ENCODE results near the gene LMTK2. TPM values are rescaled to one million over a fixed set of nuclear protein-coding genes. Genes with fewer than 3 reads are reported as not detected.

LMTK2 gene
- total RNA-seq, 2 experiments from 2014 or later, result 30.3 to 31.7 TPM

GRCh38 chr7:98205162-98205845 is 98.6 kb downstream of the LMTK2 start:
- H3K4me1 Mint-ChIP-seq (ENCODE audit: low read depth), result peaks cover 54% of the 10 kb centered on the region
- H3K9me3 Mint-ChIP-seq, result no peaks in the 10 kb centered on the region
- H3K4me1 ChIP-seq (ENCODE audit: insufficient read depth, low read length), result peaks cover 36% of the 10 kb centered on the region
- H3K4me3 Mint-ChIP-seq, result no peak overlapping the region
- H3K27ac Mint-ChIP-seq, result no peak overlapping the region
- ChIA-PET POLR2A (interaction anchor here (4.6 kb wide), 1 partner anchor 46 kb away, joined by 62 read pairs; the partner anchor contains the start of gene TECPR1), CTCF (no interaction called here)
- ATAC-seq (ENCODE audit: poor library complexity) (no peak), DNase-seq (no peak)
- H3K4me3 ChIP-seq (ENCODE audit: low read length), result no peak overlapping the region
- no peaks in the 10 kb centered on the region for H3K27me3 Mint-ChIP-seq
- H3K27ac ChIP-seq (ENCODE audit: low read depth in 1 of 2, low read length in 2 of 2), result no peak overlapping the region
- peaks cover 31% of the 10 kb centered on the region for H3K36me3 ChIP-seq (ENCODE audit: insufficient read depth, low read length)
- TF ChIP-seq CTCF (IDR thresholded peaks at IDR 0.05), result no peak
- intact Hi-C loops (cut with DNase I, micrococcal nuclease), result no loop called here
- H3K27me3 ChIP-seq (ENCODE audit: control insufficient read depth in 1 of 2, insufficient read depth in 2 of 2, low read length in 2 of 2), result no peaks in the 10 kb centered on the region
- peaks cover 49% of the 10 kb centered on the region for H3K36me3 Mint-ChIP-seq (ENCODE audit: low read depth)
- H3K9me3 ChIP-seq (ENCODE audit: control insufficient read depth in 1 of 2, insufficient read depth in 1 of 2, low read length in 2 of 2), result no peaks in the 10 kb centered on the region

GRCh38 chr7:98206451-98207330 is 100.0 kb downstream of the LMTK2 start:
- Mint-ChIP-seq H3K27me3 (no peaks in the 10 kb centered on the region), H3K4me1 (ENCODE audit: low read depth) (peaks cover 42% of the 10 kb centered on the region), H3K9me3 (no peaks in the 10 kb centered on the region), H3K4me3 (no peak overlapping the region), H3K27ac (no peak overlapping the region), H3K36me3 (ENCODE audit: low read depth) (peaks cover 46% of the 10 kb centered on the region)
- intact Hi-C loops (cut with DNase I, micrococcal nuclease), result no loop called here
- no peaks in the 10 kb centered on the region for H3K9me3 ChIP-seq (ENCODE audit: control insufficient read depth in 1 of 2, insufficient read depth in 1 of 2, low read length in 2 of 2)
- TF ChIP-seq CTCF (IDR thresholded peaks at IDR 0.05), result no peak
- ATAC-seq (ENCODE audit: poor library complexity) (no peak), DNase-seq (no peak)
- no peak overlapping the region for H3K27ac ChIP-seq (ENCODE audit: low read depth in 1 of 2, low read length in 2 of 2)
- CTCF ChIA-PET, result no interaction called here
- H3K4me3 ChIP-seq (ENCODE audit: low read length), result no peak overlapping the region
- H3K36me3 ChIP-seq (ENCODE audit: insufficient read depth, low read length), result peaks cover 31% of the 10 kb centered on the region
- H3K4me1 ChIP-seq (ENCODE audit: insufficient read depth, low read length), result peaks cover 38% of the 10 kb centered on the region
- no peaks in the 10 kb centered on the region for H3K27me3 ChIP-seq (ENCODE audit: control insufficient read depth in 1 of 2, insufficient read depth in 2 of 2, low read length in 2 of 2)
- POLR2A ChIA-PET, result interaction anchor here (0.5 to 4.6 kb wide), 2 partner anchors 44 to 679 kb away, joined by 3 to 62 read pairs; partner anchors contain the start of gene TECPR1

- peaks cover 17% of the 10 kb centered on the region for H3K4me1 ChIP-seq (ENCODE audit: insufficient read depth, low read length)
- no peak overlapping the region for H3K27ac ChIP-seq (ENCODE audit: low read depth in 1 of 2, low read length in 2 of 2)
- intact Hi-C loops (cut with DNase I, micrococcal nuclease), result no loop called here
- H3K4me3 ChIP-seq (ENCODE audit: low read length), result no peak overlapping the region
- Mint-ChIP-seq H3K27ac (no peak overlapping the region), H3K27me3 (no peaks in the 10 kb centered on the region), H3K4me3 (peak overlapping the region; percentile 63), H3K9me3 (no peaks in the 10 kb centered on the region), H3K36me3 (ENCODE audit: low read depth) (peaks cover 29% of the 10 kb centered on the region), H3K4me1 (ENCODE audit: low read depth) (peaks cover 23% of the 10 kb centered on the region)
- H3K9me3 ChIP-seq (ENCODE audit: control insufficient read depth in 1 of 2, insufficient read depth in 1 of 2, low read length in 2 of 2), result no peaks in the 10 kb centered on the region
- ChIA-PET CTCF (no interaction called here), POLR2A (no interaction called here)
- no peak for ATAC-seq (ENCODE audit: poor library complexity)
- H3K27me3 ChIP-seq (ENCODE audit: control insufficient read depth in 1 of 2, insufficient read depth in 2 of 2, low read length in 2 of 2), result no peaks in the 10 kb centered on the region
- no peak for DNase-seq
- peaks cover 26% of the 10 kb centered on the region for H3K36me3 ChIP-seq (ENCODE audit: insufficient read depth, low read length)
- TF ChIP-seq CTCF (IDR thresholded peaks at IDR 0.05), result no peak
Observed at GRCh38 chr7:98209166-98209920, 102.7 kb downstream of the LMTK2 start.

Measured in CD4-positive, alpha-beta T cell (primary cell).